GM21381 (cell line): Measurements from ENCODE around the gene PDE2A.
"Not testable (repeated sequence)": the region's sequence is repeated elsewhere in the genome, so short reads cannot be mapped to it uniquely, and the experiment has no call there.

Experiments used
- ATAC-seq: cut with Tn5 transposase; IDR thresholded peaks from one replicate; pipeline ENCODE4 v1.9.1; 2021; ENCODE audit warnings: mild to moderate bottlenecking, moderate library complexity; ENCODE audit not compliant: unreplicated experiment

The PDE2A gene

DNA sequence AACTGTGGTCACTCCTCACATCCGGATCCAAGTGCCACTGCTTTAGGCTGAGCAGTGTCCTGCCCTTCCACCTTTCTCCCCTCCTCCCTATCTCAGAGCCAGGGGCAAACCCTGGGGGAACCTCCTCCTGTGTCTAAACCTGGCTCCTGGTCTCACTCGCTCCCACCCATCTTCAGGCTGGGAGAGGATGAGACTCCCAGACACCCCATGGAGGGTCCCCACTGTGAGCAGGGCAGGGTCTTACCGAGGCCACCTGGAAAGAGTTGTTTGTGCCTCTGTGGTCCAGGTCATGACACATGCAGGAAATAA is 93.6 kb downstream of the PDE2A start:
- ATAC-seq = no peak

DNA sequence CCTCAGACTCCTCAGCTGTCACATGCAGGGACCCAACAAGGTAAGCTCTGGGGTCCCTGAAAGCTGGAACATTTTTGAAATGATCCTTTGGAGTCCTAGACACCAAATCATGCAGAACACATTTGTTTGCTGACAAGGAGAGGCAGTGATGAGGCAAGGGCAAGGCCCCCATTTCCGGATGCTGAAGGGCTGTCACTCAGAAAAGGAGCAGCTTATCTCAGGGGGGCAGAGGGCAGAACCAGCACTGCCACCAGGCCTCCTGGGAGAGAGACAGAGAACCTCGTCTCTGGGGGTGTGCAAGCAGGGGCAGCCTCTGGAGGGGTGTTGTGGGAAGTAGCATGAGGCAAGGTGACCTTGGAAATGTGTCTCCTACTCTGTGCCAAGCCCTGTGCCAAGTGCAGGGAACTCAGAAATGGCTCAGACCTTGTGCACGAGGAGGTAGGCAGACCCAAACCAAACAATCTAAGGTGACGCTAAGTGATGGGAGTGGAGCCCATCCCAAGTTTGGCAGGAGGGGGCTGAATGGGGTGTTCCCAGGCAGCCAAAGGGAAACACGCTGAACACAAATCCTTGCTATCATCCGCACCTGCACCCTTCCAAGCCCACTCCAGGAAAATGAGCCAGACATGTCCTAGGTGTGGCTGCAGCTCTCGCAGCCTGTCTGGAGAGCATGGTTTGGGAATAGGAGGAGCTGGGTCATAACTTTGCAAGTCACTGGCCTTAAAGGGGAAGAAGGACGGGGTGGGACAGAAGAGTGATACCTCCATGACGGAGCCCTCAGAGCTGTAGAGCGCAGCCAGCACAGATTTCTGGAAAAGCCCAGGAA is 94.2 kb downstream of the PDE2A start:
- no peak for ATAC-seq

DNA sequence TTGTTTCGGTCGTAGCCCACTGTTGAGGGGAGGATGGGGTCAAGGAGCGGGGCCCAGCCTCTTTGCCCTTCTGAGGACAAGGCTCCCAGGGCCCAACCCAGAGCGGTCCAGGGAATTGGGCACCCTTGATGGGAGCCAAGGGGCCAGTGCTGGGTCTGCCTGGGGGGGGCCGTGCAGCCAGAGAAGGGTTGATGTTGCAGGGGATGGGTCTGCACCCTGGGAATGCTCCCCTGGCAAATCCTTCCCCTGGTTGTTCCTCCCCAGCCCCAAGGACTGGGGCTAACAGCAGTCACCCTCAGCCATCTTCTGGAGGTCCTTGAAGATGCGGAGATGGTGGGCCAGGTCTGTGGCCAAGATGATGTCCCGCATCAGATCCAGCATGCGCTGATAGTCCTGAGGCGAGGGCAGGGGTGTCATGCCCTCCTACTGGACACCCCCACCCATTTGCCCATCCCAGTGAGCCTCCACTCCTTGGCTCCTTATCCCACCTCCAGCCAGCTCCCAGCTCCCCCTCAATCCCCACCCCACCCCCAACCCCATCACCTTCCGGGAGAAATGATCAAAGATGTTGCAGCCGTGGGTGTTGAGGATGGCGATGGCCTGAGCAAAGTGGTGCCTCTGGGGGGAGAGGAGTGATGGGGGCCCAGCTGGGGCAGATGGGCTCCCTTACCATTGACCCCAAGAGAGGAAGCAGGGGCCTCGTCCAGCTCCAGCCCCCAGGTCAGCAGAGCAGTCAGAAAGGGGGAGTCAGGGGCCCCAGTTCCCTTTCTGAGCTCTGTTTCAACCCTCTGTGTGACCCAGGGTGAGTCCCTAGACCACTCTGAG is 95.0 kb downstream of the PDE2A start:
- no peak for ATAC-seq

DNA sequence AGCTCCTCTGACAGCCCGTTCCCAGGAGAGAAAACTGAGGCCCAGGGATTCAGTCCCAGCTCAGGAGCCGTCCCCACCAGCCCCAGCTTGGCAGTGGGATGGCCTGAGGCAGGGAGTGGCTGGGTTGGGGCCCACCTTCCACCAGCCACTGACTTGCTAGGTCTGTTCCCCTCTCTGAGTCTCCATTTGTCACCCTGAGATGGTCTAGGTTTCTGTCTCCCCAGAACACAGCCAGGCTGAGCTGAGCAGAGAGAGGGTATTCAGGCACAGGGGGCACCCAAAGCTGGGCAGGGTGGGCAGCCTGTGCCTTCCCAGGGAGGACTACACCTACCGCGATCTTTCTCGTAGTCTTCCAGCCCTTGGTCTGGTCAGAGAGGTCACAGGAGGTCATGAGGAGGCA is 95.7 kb downstream of the PDE2A start:
- no peak for ATAC-seq

DNA sequence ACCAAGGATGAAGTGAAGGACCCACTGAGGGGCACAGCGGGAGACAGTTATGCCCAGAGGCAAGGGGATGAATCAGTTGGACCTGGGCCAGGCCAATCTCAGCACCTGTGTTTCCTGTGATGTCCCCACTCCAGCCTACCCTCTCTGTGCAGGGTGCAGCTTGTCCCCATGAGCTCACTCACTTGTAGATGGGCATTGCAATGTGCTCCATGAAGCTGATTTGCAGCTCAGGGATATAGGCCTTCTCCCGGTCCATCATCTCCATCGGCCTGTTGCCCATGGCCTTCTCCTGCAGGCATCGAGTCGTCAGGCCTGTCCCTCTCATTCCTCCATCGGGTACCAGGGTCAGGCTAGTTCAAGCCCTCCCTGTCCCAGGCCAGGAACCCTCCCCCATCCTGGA is 96.2 kb downstream of the PDE2A start:
- ATAC-seq = no peak

DNA sequence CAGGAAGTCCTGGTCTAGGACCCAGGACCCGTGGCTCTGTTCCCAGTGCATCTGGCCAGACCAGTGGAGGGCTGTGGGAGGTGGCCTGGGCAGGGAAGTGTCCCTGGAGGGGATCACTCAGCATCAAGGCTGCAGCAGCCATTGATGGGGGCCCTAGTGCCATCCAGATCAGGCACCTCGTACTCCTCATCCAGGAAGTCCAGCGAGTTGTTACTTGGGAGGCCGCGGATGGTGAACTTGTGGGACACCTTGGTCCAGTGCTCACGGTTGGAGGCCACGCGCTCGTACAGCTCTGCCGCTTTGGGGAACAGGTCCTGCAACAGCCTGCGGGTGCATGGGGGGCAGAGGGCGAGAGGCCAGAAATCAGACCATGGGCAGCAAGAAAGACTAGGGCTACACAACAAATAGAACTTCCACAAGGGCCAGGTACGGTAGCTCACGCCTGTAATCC is 96.9 kb downstream of the PDE2A start:
- ATAC-seq = no peak

DNA sequence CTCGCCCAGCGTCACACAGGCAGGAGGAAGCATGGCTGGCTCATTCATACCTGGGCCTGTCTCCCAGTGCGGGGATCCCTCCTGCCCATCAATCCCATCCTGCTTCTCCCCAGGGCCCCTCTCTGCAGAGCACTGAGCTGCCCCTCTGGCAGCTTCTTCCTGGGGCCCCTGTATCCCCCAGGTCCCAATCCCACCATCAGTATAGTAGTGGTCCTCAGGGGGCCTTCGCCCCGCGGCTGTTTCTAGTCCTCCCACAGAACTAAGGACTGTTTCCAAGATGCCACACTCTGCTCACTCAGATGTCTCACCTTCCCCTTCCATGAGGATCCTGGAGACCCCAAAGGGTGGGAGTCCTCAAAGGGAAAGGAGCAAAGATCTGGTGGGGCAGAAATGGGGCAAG is 97.6 kb downstream of the PDE2A start:
- ATAC-seq = no peak

DNA sequence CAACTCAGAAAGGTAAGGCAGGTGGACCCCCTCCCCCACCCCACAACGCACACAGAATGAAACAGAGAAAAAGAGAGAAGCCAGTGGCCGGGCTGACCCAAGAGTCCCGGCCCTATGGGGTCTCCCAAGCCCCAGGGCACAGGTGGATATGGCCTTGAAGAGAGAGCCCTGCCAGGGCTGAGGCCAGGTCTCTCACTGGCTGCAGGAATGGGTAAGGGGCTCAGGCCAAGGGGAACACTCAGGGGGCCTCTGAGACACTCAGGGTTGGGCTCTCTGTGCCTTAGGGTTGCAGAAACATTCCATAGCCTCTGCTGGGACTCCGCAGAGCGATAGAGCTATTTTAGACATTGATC is 98.0 kb downstream of the PDE2A start:
- ATAC-seq = no peak

DNA sequence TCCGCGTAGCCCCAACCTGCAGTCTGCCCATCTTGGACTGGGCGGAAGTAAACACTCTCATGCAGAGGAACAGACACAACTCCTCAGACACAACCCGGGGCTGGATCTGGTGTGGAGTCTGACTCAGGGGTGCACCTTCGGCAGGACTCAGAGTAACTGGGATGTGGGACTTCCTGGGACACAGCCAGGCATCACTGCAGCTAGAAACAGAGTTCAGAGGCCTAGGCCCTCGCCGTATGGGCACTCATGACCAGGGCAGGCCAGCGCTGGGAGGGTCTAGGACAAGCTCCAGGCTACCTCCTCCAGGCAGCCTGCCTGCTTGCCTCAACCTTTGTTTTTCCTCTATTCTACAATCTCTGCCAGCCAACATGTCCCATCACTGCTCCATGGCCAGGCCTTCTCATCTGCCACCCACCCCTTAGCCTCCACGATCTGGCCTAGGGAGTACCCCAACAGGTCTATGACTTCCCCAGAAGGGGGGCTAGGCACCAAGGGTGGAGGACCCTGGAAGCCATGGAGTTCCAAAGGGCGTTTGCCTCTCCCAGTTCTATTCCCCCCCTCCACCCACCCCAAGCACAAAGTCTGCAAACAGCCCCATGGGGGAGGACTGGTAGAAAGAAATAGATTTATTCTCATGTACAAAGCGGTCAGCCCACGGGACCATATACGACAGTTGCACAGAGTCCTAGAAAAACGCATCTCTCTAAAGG is 98.5 kb downstream of the PDE2A start:
- no peak for ATAC-seq

DNA sequence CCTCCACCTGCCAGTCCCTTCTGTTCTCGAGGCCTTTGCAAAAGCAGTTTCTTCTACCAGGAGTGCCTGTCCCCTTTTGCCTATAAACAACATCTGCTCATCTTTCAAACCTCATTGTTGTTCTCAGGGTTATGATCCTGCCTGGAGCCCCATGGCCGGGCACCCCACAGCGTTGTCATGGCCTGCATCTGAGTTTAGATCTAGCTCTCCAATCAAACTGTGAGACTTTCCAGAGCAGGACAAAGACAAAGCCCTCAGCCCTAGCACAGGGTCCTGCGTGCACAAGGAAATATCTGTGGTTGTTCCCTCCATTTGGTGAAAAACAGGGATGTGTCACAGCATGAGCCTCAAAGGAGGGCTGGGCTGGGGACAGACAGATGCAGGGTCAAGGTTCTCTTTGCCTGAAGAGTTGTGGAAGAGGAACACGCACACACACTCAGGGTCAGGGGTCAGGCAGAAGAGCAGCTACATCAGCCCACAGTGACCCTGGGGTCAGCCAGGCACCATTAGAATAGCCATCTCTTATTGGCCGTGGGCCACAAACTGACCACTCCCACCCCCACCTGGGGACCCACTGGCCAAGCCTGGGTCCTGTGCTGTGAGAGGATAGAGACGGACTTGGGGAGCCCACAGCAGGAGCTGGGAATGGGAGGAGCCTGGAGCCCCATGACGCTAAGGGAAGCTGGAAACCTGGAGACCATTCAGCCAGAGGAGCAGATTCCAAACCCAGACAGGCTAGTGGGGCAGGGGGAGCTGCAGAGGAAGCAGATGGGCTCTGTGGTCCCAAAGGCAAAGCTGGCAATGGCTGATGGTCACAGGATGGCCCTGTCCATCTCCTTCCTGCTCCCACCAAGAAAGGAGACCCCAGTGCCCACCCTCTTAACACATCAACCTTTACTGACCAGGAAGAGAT is 99.4 kb downstream of the PDE2A start:
- no peak for ATAC-seq

DNA sequence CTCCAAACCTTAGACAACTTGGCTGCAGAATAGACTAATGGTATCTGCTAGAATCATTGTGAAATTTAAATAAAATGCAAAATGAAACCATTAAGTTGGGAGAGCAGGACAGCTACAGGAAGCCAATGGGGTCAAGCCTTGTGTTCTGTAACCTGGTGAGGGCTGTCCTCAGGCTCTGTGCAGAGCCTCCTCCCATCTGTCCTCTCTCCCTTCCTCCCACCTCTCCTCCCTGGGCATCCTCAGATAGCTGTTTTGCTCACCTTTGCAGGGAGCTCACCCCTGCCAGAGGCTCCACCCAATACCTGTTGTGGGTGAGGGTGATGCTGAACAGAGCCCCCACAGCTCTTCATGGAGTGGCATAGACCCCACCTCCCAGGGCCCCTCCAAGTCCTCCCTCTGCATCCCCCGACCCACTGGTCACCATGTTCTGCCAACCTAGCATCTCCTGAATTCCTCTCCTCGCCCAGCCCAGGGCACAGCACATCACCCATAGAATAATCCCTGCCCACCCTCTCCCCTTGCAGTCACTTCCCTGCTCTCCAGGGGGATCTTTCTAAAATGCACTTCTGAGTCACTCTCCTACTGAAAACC is 100.3 kb downstream of the PDE2A start:
- no peak for ATAC-seq

DNA sequence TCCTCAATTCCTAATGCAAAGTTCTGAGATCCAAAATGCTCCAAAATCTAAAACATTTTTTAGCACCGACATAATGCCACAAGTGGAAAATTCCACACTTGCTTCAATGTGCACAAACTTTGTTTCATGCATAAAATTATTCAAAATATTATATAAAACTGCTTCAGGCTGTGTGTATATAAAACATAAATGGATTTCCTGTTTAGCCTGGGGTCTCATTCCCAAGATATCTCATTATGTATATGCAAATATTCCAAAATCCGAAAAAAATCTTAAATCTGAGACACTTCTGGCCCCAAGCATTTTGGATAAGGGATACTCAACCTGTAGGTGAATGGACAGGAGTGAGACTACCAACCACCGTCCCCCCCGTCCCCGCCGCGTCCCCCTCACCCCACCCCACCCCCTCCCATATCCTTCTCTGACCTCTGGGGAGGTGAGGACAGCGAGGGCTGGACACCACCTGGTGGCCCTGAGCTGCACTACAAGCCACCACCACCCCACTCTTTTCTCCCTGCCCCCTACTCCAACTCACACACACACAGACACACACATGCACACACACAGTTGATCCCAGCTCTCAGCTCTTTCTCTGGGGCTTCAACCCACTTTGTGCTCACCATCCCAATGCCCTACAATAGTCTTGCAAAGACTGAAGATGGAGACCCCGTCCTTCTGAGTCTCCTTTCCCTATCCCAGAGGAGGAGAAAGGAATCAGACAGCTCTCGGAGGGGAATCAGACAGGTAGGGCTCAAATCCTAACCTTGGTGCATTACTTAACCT is 101.0 kb downstream of the PDE2A start:
- ATAC-seq = no peak

DNA sequence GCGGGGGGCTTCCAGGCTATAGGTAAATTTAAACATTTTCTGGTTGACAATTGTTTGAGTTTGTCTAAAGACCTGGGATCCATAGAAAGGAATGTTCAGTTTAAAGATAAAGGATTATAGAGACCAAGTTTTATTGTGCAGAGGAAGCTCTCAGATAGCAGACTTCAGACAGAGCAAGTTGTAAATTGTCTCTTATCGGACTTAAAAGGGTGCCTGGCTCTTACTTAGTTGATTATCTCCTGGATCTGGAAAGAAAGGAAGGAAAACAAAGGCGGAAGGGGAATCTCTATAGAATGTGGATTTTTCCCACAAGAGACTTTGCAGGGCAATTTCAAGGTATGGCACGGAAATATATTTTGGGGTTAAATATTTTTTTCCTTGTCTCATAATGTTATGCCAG is 101.7 kb downstream of the PDE2A start:
- ATAC-seq = not testable (repeated sequence)

DNA sequence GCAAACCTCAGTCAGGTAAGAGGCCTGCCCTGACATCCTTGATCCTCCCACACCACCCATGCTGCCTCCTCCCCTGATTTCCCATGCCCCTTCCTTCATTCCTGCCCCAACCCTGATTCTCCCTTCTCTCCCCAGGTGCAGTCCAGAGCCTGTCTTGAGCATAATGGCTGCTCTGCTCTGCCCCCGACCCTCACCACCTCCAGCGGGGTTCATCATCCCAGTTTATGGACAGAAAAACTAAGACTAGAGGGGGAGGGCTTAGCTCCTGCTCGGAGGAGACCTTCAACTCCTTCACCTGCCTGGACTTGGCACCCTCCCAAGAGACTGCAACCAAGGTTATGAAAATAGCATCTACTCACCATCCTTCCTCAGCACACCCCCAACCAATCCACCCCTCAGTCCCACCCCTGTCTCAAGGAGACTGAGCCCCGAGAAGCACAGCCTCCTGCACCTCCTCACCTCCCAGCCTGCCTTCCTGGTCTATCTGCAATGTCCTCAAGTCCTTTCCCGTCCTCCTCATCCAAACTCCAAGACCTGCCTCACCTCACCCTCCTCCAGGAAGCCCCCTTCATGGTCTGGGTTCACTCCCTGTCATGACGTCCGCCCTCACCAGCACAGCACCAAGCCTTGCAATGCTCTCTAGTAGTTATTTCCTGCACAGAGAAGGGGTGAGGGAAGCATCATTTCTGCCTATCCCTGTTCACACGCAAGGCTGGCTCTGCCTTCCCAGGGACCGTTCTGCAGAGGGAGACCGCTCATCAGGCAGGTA is 103.1 kb downstream of the PDE2A start:
- ATAC-seq = no peak

DNA sequence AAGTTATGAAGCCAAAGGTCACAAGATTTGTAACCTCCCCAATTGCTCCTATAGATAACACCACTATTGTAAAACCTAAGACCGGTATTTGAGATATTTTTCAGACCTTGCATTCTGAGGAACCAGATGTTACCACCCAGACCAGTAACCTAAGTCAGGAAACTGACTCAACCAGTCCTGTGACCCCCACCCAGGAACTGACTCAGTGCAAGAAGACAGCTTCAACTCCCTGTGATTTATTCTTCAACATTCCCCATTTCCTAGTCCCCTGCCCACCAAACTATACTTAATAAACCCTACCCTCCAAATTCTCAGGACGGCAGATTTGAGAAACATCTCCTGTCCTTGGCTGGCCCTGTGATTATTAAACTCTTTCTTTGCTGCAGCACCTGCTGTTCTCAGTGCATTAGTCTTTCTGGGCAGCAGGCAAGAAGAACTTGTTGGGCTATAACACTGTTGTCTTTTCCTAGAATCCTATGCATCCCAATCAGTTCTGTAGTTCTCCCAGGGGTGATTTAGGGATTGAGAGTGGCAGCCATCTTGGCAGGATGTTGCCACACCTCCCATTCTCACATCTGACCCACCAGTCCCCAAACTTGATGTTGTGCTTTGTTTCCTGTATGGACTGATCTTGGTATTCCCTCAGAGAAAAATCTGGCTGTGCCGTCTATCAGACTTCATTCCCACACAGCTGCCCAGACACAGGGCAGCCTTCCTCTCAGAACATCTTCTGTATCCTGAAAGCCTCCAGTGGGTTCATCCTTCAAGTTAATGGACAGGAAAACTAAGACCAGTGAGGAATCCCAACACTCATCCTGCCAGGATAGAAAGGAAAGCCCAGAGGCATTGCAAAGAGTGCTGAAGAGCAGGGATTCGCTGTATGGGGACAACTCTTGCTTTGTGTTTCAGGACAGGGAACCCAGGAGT is 104.0 kb downstream of the PDE2A start:
- ATAC-seq = no peak

DNA sequence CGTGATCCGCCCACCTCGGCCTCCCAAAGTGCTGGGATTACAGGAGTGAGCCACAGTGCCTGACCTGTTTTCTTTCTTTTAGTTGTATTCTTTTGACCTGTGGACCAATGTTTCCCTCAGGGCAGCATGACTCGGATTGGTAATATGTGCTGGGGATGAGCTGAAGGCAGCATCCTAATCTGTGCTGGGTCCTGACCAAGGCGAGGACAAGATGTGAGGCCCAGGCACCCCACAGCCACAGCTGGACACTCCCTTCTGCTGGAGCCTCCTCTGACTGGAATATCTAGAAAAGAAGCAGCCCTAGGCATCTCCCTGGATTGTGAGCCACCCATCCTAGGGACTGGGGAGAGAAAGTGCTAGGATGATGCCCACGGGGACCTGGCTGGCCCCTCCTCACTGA is 105.4 kb downstream of the PDE2A start:
- no peak for ATAC-seq

DNA sequence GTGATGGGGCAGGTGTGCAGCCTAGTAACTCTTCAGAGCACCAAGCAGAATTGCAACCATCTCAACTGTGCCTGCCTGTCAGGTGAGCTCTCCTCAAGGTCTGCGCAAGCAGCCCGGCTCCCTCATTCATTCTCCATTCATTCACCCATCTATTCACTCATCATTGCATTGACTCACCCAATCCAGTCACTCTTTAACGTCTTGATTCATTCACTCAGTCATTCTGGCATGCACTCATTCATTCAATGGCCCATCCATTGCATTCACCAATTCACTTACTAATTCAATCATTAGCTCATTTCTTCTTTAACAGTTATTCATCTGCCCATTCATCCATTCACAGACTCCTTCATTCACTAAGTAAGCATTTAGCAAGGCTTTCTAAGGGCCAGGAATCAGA is 111.8 kb downstream of the PDE2A start:
- no peak for ATAC-seq

DNA sequence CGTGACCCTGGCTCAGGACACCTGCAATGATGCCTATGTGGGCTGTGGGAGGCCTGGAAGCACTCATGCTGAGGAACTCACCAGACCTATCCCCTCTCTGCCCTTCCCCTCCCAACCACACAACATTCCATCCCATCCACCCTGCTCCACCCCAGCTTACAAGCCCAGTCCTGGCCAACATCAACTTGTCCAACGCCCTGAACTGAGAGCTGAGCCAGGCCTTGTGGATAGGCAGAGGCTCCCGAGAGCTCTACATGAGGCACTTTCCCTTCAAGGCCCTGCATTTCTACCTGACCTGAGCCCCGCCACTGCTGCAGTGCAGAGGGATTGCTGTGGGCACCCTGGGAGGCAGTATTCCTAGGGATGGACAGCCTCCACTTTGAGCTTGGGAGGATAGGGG is 112.4 kb downstream of the PDE2A start:
- ATAC-seq = no peak
